ENCODE data around the gene SARDH.

SARDH gene

GRCh38 chr9:133713150-133713959 lies 24.8 kb downstream of the SARDH start:
- Histone ChIP-seq H2AFZ (ENCODE audit: low read depth) (no peak overlapping the region), H3K4me2 (no peak overlapping the region), H3K4me1 (ENCODE audit: low read depth, poor library complexity, severe bottlenecking) (no peaks in the 10 kb centered on the region), H3K9ac (no peak overlapping the region), H3K27me3 (ENCODE audit: insufficient read depth, low read depth) (peaks cover 63% of the 10 kb centered on the region), H3K36me3 (ENCODE audit: insufficient read depth) (no peaks in the 10 kb centered on the region), H4K20me1 (ENCODE audit: insufficient read depth) (no peaks in the 10 kb centered on the region), H3K27ac (no peak overlapping the region), H3K79me2 (ENCODE audit: insufficient read depth, low read depth) (no peaks in the 10 kb centered on the region), H3K4me3 (IDR thresholded peaks at IDR 0.05; ENCODE audit: insufficient read depth, low read depth, low read length) (no peak overlapping the region)
- no peak for TF ChIP-seq CTCF (conservative IDR thresholded peaks at IDR 0.05; ENCODE audit: low read depth, low read length)

- H4K20me1 ChIP-seq (ENCODE audit: insufficient read depth): no peaks in the 10 kb centered on the region
- H3K36me3 ChIP-seq (ENCODE audit: insufficient read depth): no peaks in the 10 kb centered on the region
- no peak overlapping the region for H3K27ac ChIP-seq
- TF ChIP-seq CTCF (conservative IDR thresholded peaks at IDR 0.05; ENCODE audit: low read depth, low read length): no peak
- no peak overlapping the region for H3K4me2 ChIP-seq
- no peak overlapping the region for H3K4me3 ChIP-seq (IDR thresholded peaks at IDR 0.05; ENCODE audit: insufficient read depth, low read depth, low read length)
- H3K4me1 ChIP-seq (ENCODE audit: low read depth, poor library complexity, severe bottlenecking): no peaks in the 10 kb centered on the region
- H2AFZ ChIP-seq (ENCODE audit: low read depth): no peak overlapping the region
- H3K27me3 ChIP-seq (ENCODE audit: insufficient read depth, low read depth): peaks cover 61% of the 10 kb centered on the region
- no peaks in the 10 kb centered on the region for H3K79me2 ChIP-seq (ENCODE audit: insufficient read depth, low read depth)
- no peak overlapping the region for H3K9ac ChIP-seq
Observed at GRCh38 chr9:133712221-133713100, 25.7 kb downstream of the SARDH start.

GRCh38 chr9:133711428-133712220 lies 26.5 kb downstream of the SARDH start:
- H3K4me1 ChIP-seq (ENCODE audit: low read depth, poor library complexity, severe bottlenecking): no peaks in the 10 kb centered on the region
- no peak for TF ChIP-seq CTCF (conservative IDR thresholded peaks at IDR 0.05; ENCODE audit: low read depth, low read length)
- no peaks in the 10 kb centered on the region for H3K79me2 ChIP-seq (ENCODE audit: insufficient read depth, low read depth)
- H3K9ac ChIP-seq: no peak overlapping the region
- no peaks in the 10 kb centered on the region for H3K36me3 ChIP-seq (ENCODE audit: insufficient read depth)
- H3K4me2 ChIP-seq: no peak overlapping the region
- H4K20me1 ChIP-seq (ENCODE audit: insufficient read depth): no peaks in the 10 kb centered on the region
- no peak overlapping the region for H2AFZ ChIP-seq (ENCODE audit: low read depth)
- peaks cover 60% of the 10 kb centered on the region for H3K27me3 ChIP-seq (ENCODE audit: insufficient read depth, low read depth)
- H3K27ac ChIP-seq: no peak overlapping the region
- H3K4me3 ChIP-seq (IDR thresholded peaks at IDR 0.05; ENCODE audit: insufficient read depth, low read depth, low read length): no peak overlapping the region

GRCh38 chr9:133710661-133711427 lies 27.3 kb downstream of the SARDH start:
- Histone ChIP-seq H3K4me2 (no peak overlapping the region), H4K20me1 (ENCODE audit: insufficient read depth) (no peaks in the 10 kb centered on the region), H3K4me1 (ENCODE audit: low read depth, poor library complexity, severe bottlenecking) (no peaks in the 10 kb centered on the region), H3K27ac (no peak overlapping the region), H3K27me3 (ENCODE audit: insufficient read depth, low read depth) (peaks cover 65% of the 10 kb centered on the region), H3K79me2 (ENCODE audit: insufficient read depth, low read depth) (no peaks in the 10 kb centered on the region), H3K36me3 (ENCODE audit: insufficient read depth) (no peaks in the 10 kb centered on the region), H3K4me3 (IDR thresholded peaks at IDR 0.05; ENCODE audit: insufficient read depth, low read depth, low read length) (no peak overlapping the region), H2AFZ (ENCODE audit: low read depth) (no peak overlapping the region), H3K9ac (no peak overlapping the region)
- no peak for TF ChIP-seq CTCF (conservative IDR thresholded peaks at IDR 0.05; ENCODE audit: low read depth, low read length)

Measured in KMS-11 (cell line).